H9 (cell line): ENCODE results near the gene CCDC93. TPM values are rescaled to one million over a fixed set of nuclear protein-coding genes. Genes with fewer than 3 reads are reported as not detected.
A peak's percentile ranks its signal among the peaks of the same experiment; 100 is the strongest.

Source experiments
- DNase-seq: peaks from one replicate; pipeline ENCODE4 v3.0.0-alpha.2; 2017
- H2AFZ ChIP-seq: one replicate; pipeline ENCODE4 v1.6.1; 2013; ENCODE audit warnings: mild to moderate bottlenecking, low read length, control low read depth, moderate library complexity
- H2AK5ac ChIP-seq: 2 replicates; pipeline ENCODE4 v1.6.1; 2013; ENCODE audit warnings: low read length, control low read depth, mixed read lengths; ENCODE audit not compliant: insufficient read length
- H2BK120ac ChIP-seq: one replicate; pipeline ENCODE4 v1.6.1; 2013; ENCODE audit warnings: low read depth, mild to moderate bottlenecking, low read length, control low read depth, inconsistent platforms; ENCODE audit not compliant: poor library complexity, severe bottlenecking
- H2BK12ac ChIP-seq: 2 replicates; pipeline ENCODE4 v1.6.1; 2013; ENCODE audit warnings: low read length, control low read depth, mixed read lengths, low read depth; ENCODE audit not compliant: insufficient read length
- H2BK15ac ChIP-seq: 2 replicates; pipeline ENCODE4 v1.6.1; 2013; ENCODE audit warnings: low read depth, low read length, control low read depth
- H2BK20ac ChIP-seq: one replicate; pipeline ENCODE4 v1.6.1; 2013; ENCODE audit warnings: low read depth, mild to moderate bottlenecking, low read length, control low read depth, inconsistent platforms; ENCODE audit not compliant: poor library complexity, severe bottlenecking
- H2BK5ac ChIP-seq: 2 replicates; pipeline ENCODE4 v1.6.1; 2013; ENCODE audit warnings: low read length, control low read depth, mixed read lengths; ENCODE audit not compliant: insufficient read length
- H3K14ac ChIP-seq: 2 replicates; pipeline ENCODE4 v1.6.1; 2013; ENCODE audit warnings: low read length, control low read depth; ENCODE audit not compliant: insufficient read depth
- H3K18ac ChIP-seq: 2 replicates; pipeline ENCODE4 v1.6.1; 2013; ENCODE audit warnings: low read depth, mild to moderate bottlenecking, mixed read lengths, low read length, control low read depth; ENCODE audit not compliant: insufficient read length
- H3K23ac ChIP-seq: 2 replicates; pipeline ENCODE4 v1.6.1; 2013; ENCODE audit warnings: low read length, control low read depth, mixed read lengths, low read depth; ENCODE audit not compliant: insufficient read length
- H3K23me2 ChIP-seq: 2 replicates; pipeline ENCODE4 v1.6.1; 2013; ENCODE audit warnings: low read depth, mild to moderate bottlenecking, mixed read lengths, low read length, control low read depth; ENCODE audit not compliant: insufficient read length, poor library complexity, severe bottlenecking
- H3K27ac ChIP-seq: 2 replicates; pipeline ENCODE4 v1.5.1; 2013; ENCODE audit warnings: low read length, control low read depth, mixed read lengths, low read depth; ENCODE audit not compliant: insufficient read length
- H3K27me3 ChIP-seq: 2 replicates; pipeline ENCODE4 v1.6.1; 2013; ENCODE audit warnings: low read length, control low read depth, inconsistent platforms; ENCODE audit not compliant: insufficient read depth
- H3K4ac ChIP-seq: 2 replicates; pipeline ENCODE4 v1.6.1; 2013; ENCODE audit warnings: low read depth, mild to moderate bottlenecking, control low read depth, inconsistent platforms, low read length, moderate library complexity
- H3K4me1 ChIP-seq: 2 replicates; pipeline ENCODE4 v1.6.1; 2013; ENCODE audit warnings: low read length, control low read depth, inconsistent platforms; ENCODE audit not compliant: insufficient read depth
- H3K4me2 ChIP-seq: 2 replicates; pipeline ENCODE4 v1.6.1; 2013; ENCODE audit warnings: low read length, control low read depth, mixed read lengths; ENCODE audit not compliant: insufficient read length, insufficient read depth
- H3K56ac ChIP-seq: 2 replicates; pipeline ENCODE4 v1.6.1; 2013; ENCODE audit warnings: low read depth, mild to moderate bottlenecking, mixed read lengths, low read length, control low read depth; ENCODE audit not compliant: insufficient read length
- H3K79me1 ChIP-seq: 2 replicates; pipeline ENCODE4 v1.6.1; 2013; ENCODE audit warnings: low read depth, mild to moderate bottlenecking, moderate library complexity, low read length, control low read depth, inconsistent platforms; ENCODE audit not compliant: insufficient read depth, poor library complexity, severe bottlenecking
- H3K79me2 ChIP-seq: 2 replicates; pipeline ENCODE4 v1.6.1; 2013; ENCODE audit warnings: low read length, control low read depth, inconsistent platforms; ENCODE audit not compliant: insufficient read depth
- H3K9ac ChIP-seq: 2 replicates; pipeline ENCODE4 v1.6.1; 2013; ENCODE audit warnings: low read length, control low read depth, mixed read lengths; ENCODE audit not compliant: insufficient read length; ENCODE audit errors: extremely low read depth
- H3K9me3 ChIP-seq: one replicate; pipeline ENCODE4 v1.6.1; 2013; ENCODE audit warnings: low read depth, low read length, inconsistent platforms; ENCODE audit not compliant: control insufficient read depth
- H3T11ph ChIP-seq: one replicate; pipeline ENCODE4 v1.6.1; 2013; ENCODE audit warnings: mild to moderate bottlenecking, low read length, control low read depth, inconsistent platforms
- H4K20me1 ChIP-seq: one replicate; pipeline ENCODE4 v1.6.1; 2013; ENCODE audit not compliant: control insufficient read depth, insufficient read length, insufficient read depth
- H4K5ac ChIP-seq: 2 replicates; pipeline ENCODE4 v1.6.1; 2013; ENCODE audit warnings: low read depth, mild to moderate bottlenecking, mixed read lengths, low read length, control low read depth; ENCODE audit not compliant: insufficient read length
- H4K8ac ChIP-seq: replicated peaks from 2 replicates; pipeline ENCODE4 v1.6.1; 2013; ENCODE audit warnings: low read length, control low read depth, mixed read lengths, low read depth; ENCODE audit not compliant: insufficient read length
- H4K91ac ChIP-seq: 2 replicates; pipeline ENCODE4 v1.6.1; 2013; ENCODE audit warnings: low read depth, mild to moderate bottlenecking, moderate library complexity, mixed read lengths, low read length, control low read depth; ENCODE audit not compliant: insufficient read length
- H3K27ac Mint-ChIP-seq, 3 experiments: 2 replicates in 2 of 3; 3 replicates in 1 of 3; pipeline ENCODE4 v1.8.0; 2020 to 2021; ENCODE audit warnings: mixed read lengths in 3 of 3, mild to moderate bottlenecking in 1 of 3, moderate library complexity in 1 of 3
- H3K27me3 Mint-ChIP-seq: 2 replicates; pipeline ENCODE4 v1.8.0; 2021; ENCODE audit warnings: low read depth, mild to moderate bottlenecking, moderate library complexity, mixed read lengths
- H3K36me3 Mint-ChIP-seq, 3 experiments: 2 replicates in 2 of 3; 3 replicates in 1 of 3; pipeline ENCODE4 v1.8.0; 2020 to 2021; ENCODE audit warnings: low read depth in 3 of 3, mixed read lengths in 3 of 3; ENCODE audit not compliant: insufficient read depth in 1 of 3
- H3K4me1 Mint-ChIP-seq, 2 experiments: 2 replicates each; pipeline ENCODE4 v1.8.0; 2020; ENCODE audit warnings: mixed read lengths in 2 of 2
- H3K4me3 Mint-ChIP-seq, 2 experiments: 2 replicates in 1 of 2; 3 replicates in 1 of 2; pipeline ENCODE4 v1.8.0; 2020 to 2021; ENCODE audit warnings: mild to moderate bottlenecking in 2 of 2, mixed read lengths in 2 of 2, moderate library complexity in 1 of 2
- H3K9me3 Mint-ChIP-seq, 2 experiments: 2 replicates in 1 of 2; 3 replicates in 1 of 2; pipeline ENCODE4 v1.8.0; 2020; ENCODE audit warnings: mild to moderate bottlenecking in 2 of 2, mixed read lengths in 2 of 2, moderate library complexity in 1 of 2
- WGBS: extraction: QIAGEN DNeasy Blood & Tissue Kit; methylation state at CpG from one replicate; pipeline ENCODE4 v1.1.7; 2013; ENCODE audit warnings: missing lambda C conversion rate, low lambda C conversion rate, mixed read lengths; ENCODE audit not compliant: insufficient read length; ENCODE audit errors: extremely low coverage; 5-methylcytosine and 5-hydroxymethylcytosine counted together
- total RNA-seq: library from RNA; stranded (reverse); gene quantifications from 2 replicates; pipeline ENCODE4 v1.2.1, GENCODE V29; 2021
- TF ChIP-seq, protein P1 (sequence below): fragments of 200-600 bp; sonication (generic); conservative IDR thresholded peaks from 3 replicates; pipeline ENCODE4 v1.8.0; 2021; ENCODE audit warnings: antibody characterized with exemption, mild to moderate bottlenecking

The CCDC93 gene
- total RNA-seq, 1 experiment from 2014 or later = 16.4 TPM

DNA sequence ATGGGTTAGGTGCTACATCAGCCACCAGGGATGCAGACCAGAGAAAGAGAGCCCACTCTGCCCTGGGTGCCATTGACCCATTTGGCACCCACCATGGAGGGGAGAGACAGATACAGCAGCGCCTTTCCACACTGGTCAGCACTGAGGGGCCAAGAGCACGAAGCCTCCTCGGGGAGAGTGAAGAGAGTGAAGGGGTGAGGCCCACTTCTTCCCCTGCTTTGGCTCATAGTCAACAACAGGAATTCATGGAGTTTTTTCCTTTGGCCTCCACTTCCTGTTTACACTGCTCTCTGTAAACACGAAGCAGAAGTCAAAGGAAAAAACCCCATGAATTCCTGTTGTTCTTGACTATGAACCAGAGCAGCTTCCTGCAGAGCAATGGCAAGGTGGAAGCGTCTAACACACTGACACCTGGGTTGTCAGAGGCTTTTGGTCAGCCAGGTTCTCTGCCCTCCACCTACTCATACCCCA, 80.0 kb downstream of the CCDC93 start:
- no peak overlapping the region for H4K8ac ChIP-seq
- H2BK15ac ChIP-seq = no peak overlapping the region
- no peaks in the 10 kb centered on the region for H3K79me2 ChIP-seq
- no peak overlapping the region for H2AFZ ChIP-seq
- no peaks in the 10 kb centered on the region for H3K4me1 ChIP-seq
- H2BK12ac ChIP-seq = no peak overlapping the region
- no peak overlapping the region for H3K27ac ChIP-seq
- DNase-seq = no peak
- H2BK120ac ChIP-seq = no peak overlapping the region
- H3K27me3 ChIP-seq = no peaks in the 10 kb centered on the region
- H3K9ac ChIP-seq = no peak overlapping the region
- H2BK20ac ChIP-seq = no peak overlapping the region
- H3K23ac ChIP-seq = no peak overlapping the region
- H3K4ac ChIP-seq = no peak overlapping the region
- Mint-ChIP-seq H3K27me3 (no peaks in the 10 kb centered on the region), H3K36me3 (peaks cover 17 to 62% (median 37%) of the 10 kb centered on the region in 3 experiments; a peak in 6 of 7 replicates), H3K4me1 (no peaks in the 10 kb centered on the region), H3K9me3 (no peaks in the 10 kb centered on the region), H3K4me3 (no peak overlapping the region), H3K27ac (peak overlapping the region in 1 of 3 experiments; percentile 89; a peak in 2 of 7 replicates)
- no peak overlapping the region for H3K18ac ChIP-seq
- H2AK5ac ChIP-seq = no peak overlapping the region
- H3K9me3 ChIP-seq = no peaks in the 10 kb centered on the region
- H4K91ac ChIP-seq = no peak overlapping the region
- H3K4me2 ChIP-seq = no peak overlapping the region
- no CpG with 5 or more reads among the region's 5 CpGs for WGBS
- no peak overlapping the region for H3T11ph ChIP-seq
- H3K79me1 ChIP-seq = no peaks in the 10 kb centered on the region
- no peak overlapping the region for H3K14ac ChIP-seq
- no peak overlapping the region for H2BK5ac ChIP-seq
- no peak overlapping the region for H4K5ac ChIP-seq
- TF ChIP-seq, protein P1, sequence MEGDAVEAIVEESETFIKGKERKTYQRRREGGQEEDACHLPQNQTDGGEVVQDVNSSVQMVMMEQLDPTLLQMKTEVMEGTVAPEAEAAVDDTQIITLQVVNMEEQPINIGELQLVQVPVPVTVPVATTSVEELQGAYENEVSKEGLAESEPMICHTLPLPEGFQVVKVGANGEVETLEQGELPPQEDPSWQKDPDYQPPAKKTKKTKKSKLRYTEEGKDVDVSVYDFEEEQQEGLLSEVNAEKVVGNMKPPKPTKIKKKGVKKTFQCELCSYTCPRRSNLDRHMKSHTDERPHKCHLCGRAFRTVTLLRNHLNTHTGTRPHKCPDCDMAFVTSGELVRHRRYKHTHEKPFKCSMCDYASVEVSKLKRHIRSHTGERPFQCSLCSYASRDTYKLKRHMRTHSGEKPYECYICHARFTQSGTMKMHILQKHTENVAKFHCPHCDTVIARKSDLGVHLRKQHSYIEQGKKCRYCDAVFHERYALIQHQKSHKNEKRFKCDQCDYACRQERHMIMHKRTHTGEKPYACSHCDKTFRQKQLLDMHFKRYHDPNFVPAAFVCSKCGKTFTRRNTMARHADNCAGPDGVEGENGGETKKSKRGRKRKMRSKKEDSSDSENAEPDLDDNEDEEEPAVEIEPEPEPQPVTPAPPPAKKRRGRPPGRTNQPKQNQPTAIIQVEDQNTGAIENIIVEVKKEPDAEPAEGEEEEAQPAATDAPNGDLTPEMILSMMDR = no peak
- no peaks in the 10 kb centered on the region for H3K23me2 ChIP-seq
- H4K20me1 ChIP-seq = no peaks in the 10 kb centered on the region
- no peak overlapping the region for H3K56ac ChIP-seq
